AML-193 (cell line): ENCODE data around the gene HAAO.
"Not testable (repeated sequence)": the region's sequence is repeated elsewhere in the genome, so short reads cannot be mapped to it uniquely, and the experiment has no call there.

Experiments used
- DNase-seq, 2 experiments: peaks; one replicate each; lab custom pipeline; 2025; lab: John Stamatoyannopoulos, UW

The HAAO gene

GRCh38 chr2:42792583-42793333, at the start of gene HAAO:
TSS of gene HAAO (minus strand) at chr2:42792583. CDS start at chr2:42792536, 47 bp downstream.
- no peak for DNase-seq

- DNase-seq: no peak
These were observed 49.0 kb upstream of the HAAO start for GRCh38 chr2:42841344-42841743.

GRCh38 chr2:42840760-42841159, 48.4 kb upstream of the HAAO start:
- DNase-seq: no peak

- DNase-seq: no peak
These were observed 47.6 kb upstream of the HAAO start for GRCh38 chr2:42839809-42840501.

- DNase-seq: no peak
These were observed 45.8 kb upstream of the HAAO start for GRCh38 chr2:42838133-42838532.

- DNase-seq: peak; percentile 77 to 81
These were observed 43.4 kb upstream of the HAAO start for GRCh38 chr2:42835577-42836371.

GRCh38 chr2:42834161-42834560, 41.8 kb upstream of the HAAO start:
- DNase-seq: no peak

GRCh38 chr2:42832289-42832634, 39.9 kb upstream of the HAAO start:
- DNase-seq: no peak

GRCh38 chr2:42831575-42832288, 39.3 kb upstream of the HAAO start:
- not testable (repeated sequence) for DNase-seq

- no peak for DNase-seq
These were observed 38.7 kb upstream of the HAAO start for GRCh38 chr2:42830922-42831574.

GRCh38 chr2:42829671-42830440, 37.5 kb upstream of the HAAO start:
- DNase-seq: no peak

- DNase-seq: peak; percentile 55 to 67
These were observed 36.4 kb upstream of the HAAO start for GRCh38 chr2:42828487-42829425.

- peak; percentile 65 to 67 for DNase-seq
These were observed 35.5 kb upstream of the HAAO start for GRCh38 chr2:42827647-42828486.

- no peak for DNase-seq
These were observed 33.8 kb upstream of the HAAO start for GRCh38 chr2:42826231-42826630.

GRCh38 chr2:42824454-42824807, 32.0 kb upstream of the HAAO start:
- no peak for DNase-seq

GRCh38 chr2:42823744-42824453, 31.5 kb upstream of the HAAO start:
- no peak for DNase-seq

GRCh38 chr2:42819160-42819559, 26.8 kb upstream of the HAAO start:
- no peak for DNase-seq

GRCh38 chr2:42815726-42816125, 23.3 kb upstream of the HAAO start:
- DNase-seq: no peak
